GM21528 (cell line): ENCODE measurements around the gene GGTA1.
"Not testable (repeated sequence)": the region's sequence is repeated elsewhere in the genome, so short reads cannot be mapped to it uniquely, and the experiment has no call there.

Source experiments
- ATAC-seq: cut with Tn5 transposase; IDR thresholded peaks from one replicate; pipeline ENCODE4 v1.9.1; 2021; ENCODE audit warnings: mild to moderate bottlenecking, moderate library complexity; ENCODE audit not compliant: unreplicated experiment, low FRiP score

Gene GGTA1

DNA sequence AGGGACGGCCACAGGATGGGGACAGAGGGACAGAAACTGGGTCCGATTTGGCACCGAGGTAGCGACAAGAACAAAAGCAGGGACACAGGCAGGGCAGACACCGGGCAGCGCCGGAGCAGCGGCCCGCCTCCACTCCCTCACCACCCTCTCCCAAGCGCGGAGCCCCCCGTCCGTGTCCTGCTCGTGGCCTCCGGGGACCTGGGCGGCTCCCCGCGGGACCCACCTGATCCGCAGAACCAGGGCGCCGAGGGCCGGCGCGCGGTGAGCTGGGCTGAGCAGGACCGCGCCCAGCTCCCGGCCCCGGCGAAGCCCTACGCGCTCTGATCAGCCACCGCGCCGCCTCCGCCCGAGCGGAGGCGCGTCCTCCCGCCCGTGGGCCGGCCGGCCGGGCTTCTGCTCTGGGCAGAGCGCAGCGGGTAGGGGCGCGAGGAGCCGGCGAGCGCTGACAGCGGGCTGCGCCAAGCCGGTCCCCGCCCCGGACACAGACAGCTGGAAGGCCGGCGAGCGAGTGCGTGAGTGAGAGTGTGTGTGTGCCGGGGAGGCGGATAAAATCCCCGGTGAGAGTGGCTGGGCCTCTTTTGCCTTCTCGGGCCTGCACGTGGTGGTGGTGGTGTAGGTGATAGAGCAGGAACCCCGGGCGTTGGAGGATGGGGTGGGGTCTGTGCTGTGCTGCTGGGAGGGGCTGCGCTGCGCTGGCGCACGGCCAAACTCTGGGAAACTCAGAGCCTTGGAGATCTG, at the start of gene GGTA1:
Gene GGTA1, minus strand, starts transcription at position 418 of the 738 bp plus-strand sequence. CDS start 31,922 bp downstream, outside the sequence.
- no peak for ATAC-seq

DNA sequence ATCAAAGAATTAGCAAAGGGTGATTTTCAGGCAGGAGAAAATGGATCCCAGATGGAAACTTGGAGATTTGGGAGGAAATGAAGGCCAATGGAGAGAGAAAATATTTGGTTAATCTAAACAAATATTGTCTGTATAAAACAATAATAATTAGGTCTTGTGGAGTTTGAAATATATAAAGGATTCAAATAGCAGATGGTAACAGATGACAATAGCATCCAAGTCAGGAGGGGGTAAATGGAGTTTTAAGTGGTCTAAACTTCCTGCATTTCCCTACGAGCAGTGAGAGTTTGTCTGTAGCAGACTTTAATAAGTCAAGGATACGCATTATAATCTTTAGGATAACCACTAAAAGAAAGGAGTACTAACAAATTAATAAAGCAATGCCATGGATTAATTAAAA, 49.0 kb upstream of the GGTA1 start:
- ATAC-seq, result no peak

DNA sequence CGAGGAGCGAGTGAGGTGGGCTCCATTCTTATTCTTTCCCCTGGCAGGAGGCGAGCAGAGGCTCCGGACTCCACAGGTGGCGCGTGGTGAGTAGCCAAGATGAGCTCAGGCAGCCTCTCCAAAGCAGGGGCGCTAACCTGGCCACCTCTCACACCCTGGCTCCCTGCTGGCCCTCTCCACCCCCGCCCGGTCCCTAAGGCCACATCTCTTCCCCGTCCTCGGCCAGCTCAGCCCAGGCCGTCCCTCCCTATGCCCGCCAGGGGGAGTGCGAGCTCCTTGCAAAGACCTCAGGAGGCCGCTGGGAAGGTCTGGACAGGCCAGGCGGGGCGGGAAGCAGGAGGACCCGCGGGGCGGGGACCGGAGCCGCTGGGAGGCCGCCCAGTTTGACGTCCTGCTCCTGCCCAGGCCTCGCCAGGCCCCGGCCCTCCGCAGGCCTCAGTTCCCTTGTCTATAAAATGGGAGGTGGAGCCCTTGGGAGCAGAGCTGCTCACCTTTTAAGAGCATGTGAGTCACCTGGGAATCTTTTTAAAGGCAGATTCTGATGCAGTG, 46.3 kb upstream of the GGTA1 start:
- no peak for ATAC-seq

DNA sequence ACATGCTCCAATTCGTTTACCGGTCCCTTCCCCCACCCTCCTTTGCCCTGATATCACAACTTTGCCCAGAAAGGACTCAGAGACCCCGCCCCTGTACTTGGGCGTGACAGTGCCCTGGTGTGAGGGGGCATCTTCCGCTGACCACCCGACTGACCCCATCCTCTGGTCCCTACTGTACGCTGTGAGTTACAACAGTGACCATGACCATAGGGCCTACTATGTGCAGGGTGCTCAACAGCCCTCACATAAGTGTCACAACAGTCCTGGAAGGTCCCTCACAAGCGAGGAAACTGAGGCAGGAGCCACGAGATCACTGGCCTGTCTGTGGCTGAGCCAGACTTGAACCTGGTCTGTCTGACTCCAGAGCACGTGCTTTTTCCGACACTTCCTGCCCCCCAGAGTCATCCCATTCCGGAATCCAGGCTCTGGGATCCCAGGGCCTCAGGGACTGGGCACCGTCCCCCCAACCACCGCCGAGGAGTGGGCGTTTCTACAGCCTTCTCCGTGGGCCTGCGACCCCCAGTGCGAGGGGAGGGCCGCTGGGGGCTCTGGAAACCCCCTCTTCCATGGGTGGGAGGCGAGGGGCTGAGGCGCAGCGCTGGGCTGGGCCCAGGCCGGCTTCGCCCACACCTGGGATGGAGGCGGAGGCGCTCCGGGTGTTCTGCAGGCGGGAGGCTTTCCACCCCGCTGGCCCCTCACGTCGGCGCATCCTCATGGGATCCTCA, 45.7 kb upstream of the GGTA1 start:
- no peak for ATAC-seq

DNA sequence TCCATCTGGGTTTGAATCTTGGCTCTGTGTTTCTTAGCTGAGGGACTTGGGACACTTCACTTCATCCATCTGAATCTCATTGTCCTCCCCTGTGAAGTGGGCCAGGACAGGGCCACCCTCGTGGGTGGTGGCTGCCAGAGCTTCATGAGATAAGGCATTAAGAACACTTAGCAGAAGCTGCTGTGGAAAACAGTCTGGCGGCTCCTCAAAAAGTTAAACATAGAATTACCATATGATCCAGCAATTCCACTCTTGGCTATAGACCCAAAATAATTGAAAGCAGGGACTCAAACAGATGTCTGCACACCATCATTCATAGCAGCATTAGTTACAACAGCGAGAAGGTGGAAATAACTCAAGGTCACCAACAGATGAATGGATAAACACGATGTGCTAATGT, 42.4 kb upstream of the GGTA1 start:
- ATAC-seq, result no peak

DNA sequence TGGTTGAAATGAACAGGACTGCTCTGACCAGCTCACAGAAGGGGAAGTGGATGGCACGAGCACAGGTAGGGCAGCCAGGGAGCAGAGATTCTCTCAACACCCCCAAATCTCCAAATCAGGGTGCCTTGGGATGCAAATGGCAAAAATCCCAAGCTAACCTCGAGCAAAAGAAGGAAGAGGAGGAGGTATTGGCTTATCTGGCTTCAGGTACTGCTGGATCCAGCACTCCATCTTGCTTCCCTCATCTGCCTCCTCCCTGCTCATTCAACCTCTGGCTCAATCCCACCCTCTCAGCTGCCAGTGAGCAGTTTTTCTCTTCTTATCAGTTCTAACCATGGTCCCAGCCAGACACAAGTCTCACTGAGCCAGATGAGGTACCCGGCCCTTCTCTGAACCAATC, 41.6 kb upstream of the GGTA1 start:
- ATAC-seq, result no peak

DNA sequence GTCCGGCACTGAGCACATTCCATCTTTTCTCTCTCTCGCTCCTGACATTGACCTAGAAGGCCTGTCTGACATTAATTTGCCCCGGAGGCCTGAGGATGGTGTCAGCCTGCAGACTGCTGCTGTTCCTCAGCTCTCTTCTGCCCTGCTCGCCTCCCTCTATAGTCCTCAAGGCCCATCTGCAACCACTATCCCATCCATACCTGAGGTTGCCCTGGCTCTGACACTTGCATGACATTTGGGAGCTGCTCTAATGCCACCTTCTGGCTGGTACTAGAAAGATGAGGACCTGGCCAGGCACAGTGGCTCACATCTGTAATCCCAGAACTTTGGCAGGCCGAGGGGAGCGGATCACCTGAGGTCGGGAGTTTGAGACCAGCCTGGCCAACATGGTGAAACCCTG, 38.6 kb upstream of the GGTA1 start:
- no peak for ATAC-seq

DNA sequence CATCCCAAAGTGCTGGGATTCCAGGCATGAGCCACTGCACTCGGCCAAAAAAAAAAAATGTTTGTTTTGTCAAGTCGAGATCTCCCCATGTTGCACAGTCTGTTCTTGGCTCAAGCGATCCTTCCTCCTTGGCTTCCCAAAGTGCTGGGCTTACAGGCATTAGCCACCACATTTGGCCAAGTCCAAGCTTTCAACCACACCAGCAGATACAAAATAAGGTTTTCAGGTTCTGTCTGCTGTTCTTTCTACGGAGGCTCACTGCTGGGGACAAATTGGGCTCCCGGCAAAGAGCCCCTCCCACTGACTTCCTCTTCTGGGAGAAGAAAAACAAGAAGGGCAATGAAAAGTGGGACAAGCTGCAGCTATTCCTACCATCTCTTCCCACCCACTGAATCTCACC, 37.6 kb upstream of the GGTA1 start:
- ATAC-seq, result no peak

DNA sequence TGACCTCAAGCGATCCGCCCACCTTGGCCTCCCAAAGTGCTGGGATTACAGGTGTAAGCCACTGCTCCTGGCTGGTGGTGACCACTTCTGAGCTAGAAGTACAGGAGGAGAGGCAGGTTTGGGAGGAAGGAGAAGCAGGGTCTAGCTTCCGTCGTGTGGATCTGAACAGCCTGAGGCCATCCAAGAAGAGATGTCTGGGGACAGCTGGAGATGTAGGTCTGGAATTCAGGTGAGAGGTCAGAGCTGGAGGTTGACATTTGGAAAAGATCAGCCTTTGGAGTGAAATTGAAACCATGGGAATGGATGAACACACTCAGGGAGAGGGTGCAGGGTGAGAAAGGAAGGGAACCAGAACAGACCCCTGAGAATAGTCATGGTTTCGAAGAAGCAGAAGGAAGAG, 33.2 kb upstream of the GGTA1 start:
- no peak for ATAC-seq

DNA sequence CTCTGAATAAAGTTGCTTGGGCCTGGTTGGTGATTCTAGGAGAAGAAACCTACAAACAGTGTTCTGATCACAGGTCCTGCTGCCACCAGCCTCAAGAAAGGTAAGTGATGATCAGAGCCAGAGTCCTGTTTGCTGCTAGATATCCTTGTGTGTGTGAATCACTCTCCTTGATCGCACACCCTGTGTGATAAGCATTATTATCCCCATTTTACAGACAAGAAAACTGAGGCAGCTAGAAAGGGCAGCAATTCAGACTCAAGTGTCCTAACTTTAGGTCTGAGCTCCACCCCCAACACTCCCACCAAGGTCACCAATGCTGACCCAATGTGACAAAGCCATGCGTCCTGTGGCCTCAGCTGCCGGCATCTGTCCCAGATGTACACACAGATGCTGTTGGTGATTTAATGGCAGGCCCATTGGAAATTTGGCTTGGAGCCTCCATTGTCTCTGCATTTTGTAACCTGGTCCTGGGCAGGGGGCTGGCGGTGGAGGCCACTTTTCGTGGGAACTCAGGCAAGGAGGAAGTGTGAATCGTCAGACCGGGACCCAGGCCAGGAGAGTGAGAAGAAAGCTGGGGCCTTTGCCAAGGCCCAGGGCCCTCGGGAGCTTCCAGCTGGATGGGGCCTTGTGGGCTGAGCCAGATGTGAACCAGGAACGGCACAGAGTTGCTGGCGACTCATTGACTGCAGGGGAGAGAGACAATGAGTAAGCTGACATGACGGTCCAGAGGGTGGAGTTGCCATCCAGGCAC, 29.8 kb upstream of the GGTA1 start:
- ATAC-seq, result no peak

DNA sequence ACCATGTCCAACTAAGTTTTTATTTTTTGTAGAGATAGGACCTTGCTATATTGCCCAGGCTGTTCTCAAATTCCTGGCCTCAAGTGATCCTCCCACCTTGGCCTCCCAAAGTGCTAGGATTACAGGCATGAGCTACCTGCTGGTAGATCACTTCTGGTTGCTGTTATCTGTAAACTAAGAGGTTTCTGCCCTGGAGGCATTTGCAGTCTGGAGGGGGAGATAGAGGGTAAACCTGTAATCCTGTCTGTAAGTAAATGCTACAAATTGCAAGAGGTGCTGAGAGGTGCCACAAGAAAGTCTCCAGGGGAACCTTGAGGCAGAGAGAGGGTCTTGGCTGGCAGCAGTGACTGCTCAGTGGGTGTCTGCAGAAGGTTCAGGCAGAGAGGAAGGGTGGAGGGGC, 29.0 kb upstream of the GGTA1 start:
- no peak for ATAC-seq

DNA sequence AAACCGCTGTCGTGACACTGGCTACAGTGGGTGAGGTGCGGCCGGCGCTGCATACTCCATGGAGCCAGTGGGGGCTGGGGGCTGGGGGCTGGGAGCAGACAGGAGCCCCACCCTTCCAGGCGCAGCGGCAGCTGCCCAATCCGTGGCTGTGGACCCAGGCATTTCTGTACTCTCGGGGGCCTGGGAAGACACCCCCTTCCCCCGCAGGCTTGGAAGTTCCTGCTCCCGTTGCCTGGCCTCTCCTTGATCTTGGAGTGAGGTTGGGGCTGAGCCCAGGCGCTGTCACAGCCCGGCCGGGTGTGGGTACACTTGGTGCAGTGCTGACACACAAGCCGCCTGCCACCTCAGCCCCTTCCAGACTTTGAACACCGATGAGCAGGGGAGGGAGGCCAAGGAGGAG, 27.7 kb upstream of the GGTA1 start:
- no peak for ATAC-seq

DNA sequence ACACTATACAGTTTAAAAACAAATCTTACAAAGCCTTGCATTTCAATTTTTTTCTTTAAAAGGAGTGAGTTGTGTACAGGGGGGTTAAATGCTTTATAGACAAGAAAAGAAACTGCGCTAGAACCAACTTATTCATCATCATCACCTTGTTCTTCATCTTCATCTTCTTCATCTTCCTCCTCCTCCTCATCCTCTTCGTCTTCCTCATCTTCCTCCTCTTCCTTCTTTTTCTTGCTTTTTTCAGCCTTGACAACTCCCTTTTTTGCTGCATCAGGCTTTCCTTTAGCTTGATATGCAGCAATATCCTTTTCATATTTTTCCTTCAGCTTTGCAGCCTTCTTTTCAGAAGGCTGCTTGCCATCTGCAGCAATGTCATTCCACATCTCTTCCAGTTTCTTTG, 20.0 kb upstream of the GGTA1 start:
- ATAC-seq, result not testable (repeated sequence)

DNA sequence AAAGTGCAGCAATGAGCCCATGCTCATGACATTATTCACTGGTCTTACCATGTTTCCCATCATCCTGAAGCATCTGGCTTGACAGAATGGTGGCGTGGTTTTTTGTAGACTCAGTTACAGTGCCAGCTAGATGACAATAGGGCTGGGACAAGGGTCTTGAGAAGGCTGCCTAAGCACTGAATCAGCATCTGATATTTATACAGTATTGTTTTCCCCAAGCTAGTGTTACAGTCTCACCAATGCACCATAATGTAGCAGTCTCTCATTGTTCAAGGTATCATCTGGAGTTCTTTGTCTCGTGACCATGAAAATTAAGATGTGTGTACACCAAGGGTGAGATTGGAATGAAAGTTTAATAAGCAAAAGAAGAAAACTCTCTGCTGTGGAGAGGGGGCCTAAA, 19.0 kb upstream of the GGTA1 start:
- no peak for ATAC-seq

DNA sequence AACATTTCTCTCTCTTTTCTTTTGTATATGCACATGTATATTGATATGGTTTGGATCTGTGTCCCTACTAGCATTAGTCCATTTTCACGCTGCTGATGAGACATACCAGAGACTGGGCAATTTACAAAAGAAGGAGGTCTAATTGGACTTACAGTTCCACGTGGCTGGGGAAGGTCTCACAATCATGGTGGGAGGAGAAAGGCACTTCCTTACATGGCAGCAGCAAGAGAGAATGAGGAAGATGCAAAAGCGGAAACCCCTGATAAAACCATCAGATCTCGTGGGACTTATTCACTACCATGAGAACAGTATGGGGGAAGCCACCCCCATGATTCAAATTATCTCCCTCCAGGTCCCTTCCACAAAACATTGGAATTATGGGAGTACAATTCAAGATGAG, 13.5 kb upstream of the GGTA1 start:
- not testable (repeated sequence) for ATAC-seq

DNA sequence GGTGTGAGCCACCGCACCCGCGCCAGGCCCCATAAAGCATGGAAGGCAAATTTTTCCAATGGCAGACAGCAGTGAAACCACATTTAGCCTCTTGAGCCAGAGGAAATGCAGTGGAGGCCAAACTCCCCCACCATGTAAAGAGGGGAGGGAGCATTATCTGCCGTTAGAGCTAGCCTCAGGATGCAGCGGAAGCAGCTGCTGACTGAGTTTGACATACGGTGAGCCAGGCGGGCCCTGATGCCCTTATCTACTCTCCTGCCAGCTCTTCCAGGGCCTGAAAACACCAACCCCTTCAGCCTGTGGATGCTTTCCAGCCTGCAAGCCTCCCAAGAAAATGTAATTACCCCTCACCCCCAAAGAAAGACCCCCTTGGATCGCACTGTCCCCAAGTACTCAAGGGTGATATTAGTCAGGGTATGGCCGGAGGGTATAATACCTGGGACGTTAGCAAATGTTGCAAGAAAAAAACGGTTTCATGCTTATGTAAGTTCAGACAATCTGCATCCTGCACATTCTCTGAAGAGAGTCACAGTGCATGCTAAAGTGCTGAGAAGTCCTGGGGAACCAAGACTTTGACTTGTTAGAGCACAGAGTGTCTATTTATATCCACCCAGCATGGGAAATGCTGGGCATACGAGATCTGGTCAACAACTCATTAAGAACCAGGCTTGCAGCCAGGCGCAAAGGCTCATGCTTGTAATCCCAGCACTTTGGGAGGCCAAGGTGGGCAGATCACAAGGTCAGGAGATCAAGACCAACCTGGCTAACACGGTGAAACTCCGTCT, 11.3 kb upstream of the GGTA1 start:
- ATAC-seq, result no peak

DNA sequence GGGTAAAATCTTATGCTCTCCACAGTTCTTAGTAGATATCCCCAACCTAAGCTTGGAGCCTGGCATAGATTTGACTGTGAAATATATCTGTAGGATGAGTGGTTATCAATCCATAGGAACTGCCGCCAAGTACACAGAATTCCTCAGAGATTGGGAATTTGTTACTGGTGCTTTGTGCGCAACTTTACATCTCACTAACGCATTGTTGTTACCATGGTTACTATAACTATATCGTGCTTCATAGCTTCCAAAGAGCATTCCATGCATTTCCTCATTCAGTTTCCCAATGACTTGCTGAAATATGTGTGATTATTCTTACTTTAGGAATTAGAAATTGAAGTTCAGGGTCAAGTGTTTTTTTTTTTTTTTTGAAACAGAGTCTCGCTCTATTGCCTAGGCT, 9.5 kb upstream of the GGTA1 start:
- ATAC-seq, result no peak

DNA sequence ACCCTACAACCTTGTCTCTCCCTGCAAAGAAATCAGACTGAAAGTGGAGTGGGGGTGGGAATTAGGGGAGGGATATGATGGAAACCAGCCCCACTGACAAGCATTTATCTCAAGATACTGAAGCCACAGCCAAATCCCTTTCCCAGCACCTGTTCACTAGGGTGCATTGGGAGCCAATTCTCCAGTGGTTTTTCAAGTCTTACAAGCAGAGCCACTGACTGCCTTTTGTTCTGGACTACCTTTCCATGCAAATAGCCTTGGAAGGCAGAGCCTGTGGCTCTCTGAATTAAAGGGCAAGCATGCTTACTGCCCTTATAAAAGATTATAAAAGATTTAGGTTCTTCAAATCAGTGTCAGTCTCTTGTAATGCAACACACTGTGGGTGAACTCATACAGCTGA, 8.8 kb upstream of the GGTA1 start:
- ATAC-seq, result no peak

DNA sequence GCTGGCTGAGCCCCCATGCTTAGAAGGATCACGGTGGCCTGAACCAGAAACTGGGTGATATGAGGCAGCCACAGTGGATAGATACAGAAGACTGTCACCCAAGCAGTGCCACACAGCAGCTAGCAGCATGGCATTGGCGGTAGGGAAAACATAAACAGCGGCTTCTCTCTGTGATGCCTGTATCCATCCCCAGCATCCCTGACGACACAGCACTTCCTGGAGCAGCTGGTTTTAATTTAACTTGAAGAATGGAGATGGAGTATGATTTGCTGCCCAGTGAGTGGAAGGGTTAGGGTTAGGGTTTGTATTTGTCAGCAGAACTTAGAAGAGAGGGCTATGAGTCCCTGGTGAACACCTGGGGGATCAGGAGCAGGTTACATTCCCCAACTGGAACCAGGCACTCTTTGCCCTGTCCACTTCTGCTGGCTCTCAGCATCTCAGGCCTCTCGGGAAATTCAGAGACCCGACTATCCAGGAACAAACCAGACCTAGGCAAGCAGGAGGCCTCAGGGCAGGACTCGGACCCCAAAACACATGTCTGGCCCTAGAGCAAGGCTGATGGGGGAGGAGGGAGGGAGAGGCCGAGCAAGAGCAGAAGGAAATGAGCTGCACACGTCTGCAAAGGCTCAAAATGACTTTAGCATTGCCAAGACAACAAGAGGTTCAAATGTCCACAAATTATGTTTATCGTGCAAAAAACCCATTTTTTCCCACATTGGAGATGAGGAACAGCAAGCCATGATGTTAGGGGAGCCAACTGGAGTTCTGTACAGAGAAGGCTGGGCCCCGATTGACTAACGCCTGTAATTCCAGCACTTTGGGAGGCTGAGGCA, 6.5 kb upstream of the GGTA1 start:
- ATAC-seq, result no peak

DNA sequence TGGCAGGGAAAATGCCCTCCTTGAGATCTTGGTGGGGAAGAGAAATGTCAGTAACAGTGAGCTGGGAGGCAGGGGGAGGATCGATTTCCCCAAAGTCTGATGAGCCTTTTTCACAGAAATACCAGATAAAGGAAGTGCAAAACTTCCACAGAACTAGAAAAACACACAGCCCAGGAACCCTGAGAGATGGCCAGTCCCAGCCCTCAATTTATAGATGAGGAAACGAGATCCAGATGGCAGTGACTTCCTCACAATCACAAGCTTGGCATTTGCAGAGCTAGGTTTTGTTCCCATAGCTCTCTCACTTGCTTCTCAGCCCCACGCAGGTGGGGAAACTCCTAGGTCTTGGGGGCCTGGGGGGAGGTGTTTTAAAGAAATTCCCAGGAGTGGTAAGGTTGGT, 3.8 kb upstream of the GGTA1 start:
- no peak for ATAC-seq
